ENCODE data around the gene ZNF862. TPM values are rescaled to one million over a fixed set of nuclear protein-coding genes. Genes with fewer than 3 reads are reported as not detected.

The ZNF862 gene
- total RNA-seq, 1 donor from 2014 or later, result 10.4 TPM

Other genes with a start within 250 kb of the ZNF862 start
- gene ZNF467, start 64.8 kb upstream of the ZNF862 start, total RNA-seq, result 5.2 TPM
- 120 TPM for gene ATP6V0E2, start 35.6 kb downstream of the ZNF862 start, total RNA-seq

All from left ventricle myocardium inferior (tissue), 1 donor.